ENCODE data around the gene LDLRAP1.

- no peak for TF ChIP-seq GATA2 (IDR thresholded peaks at IDR 0.05; ENCODE audit: low read depth, low read length)
- no peak for TF ChIP-seq GATA3 (IDR thresholded peaks at IDR 0.05; ENCODE audit: low read depth, low read length)
These were observed 9.0 kb upstream of the LDLRAP1 start for GRCh38 chr1:25534410-25534788.
